Measurements from ENCODE around the gene ITPR2.

- TF ChIP-seq CTCF (IDR thresholded peaks at IDR 0.05; ENCODE audit: insufficient read depth, low read length) (no peak), GABPA (IDR thresholded peaks at IDR 0.05; ENCODE audit: low read depth) (no peak), POLR2AphosphoS5 (IDR thresholded peaks at IDR 0.05; ENCODE audit: low read depth) (no peak), REST (IDR thresholded peaks at IDR 0.05; ENCODE audit: insufficient replicate concordance, low read depth) (no peak)
These were observed 485.7 kb downstream of the ITPR2 start for GRCh38 chr12:26347300-26347699.

Measured in HL-60 (cell line).